Measurements from ENCODE around the gene OSBPL3.

The OSBPL3 gene

GRCh38 chr7:24827589-24827988, 152.4 kb downstream of the OSBPL3 start:
- DNase-seq (ENCODE audit: low spot score) = peak; percentile 51

GRCh38 chr7:24827027-24827426, 153.0 kb downstream of the OSBPL3 start:
- DNase-seq (ENCODE audit: low spot score) = no peak

- DNase-seq (ENCODE audit: low spot score) = no peak
Measured at GRCh38 chr7:24826662-24827020, 153.3 kb downstream of the OSBPL3 start.

GRCh38 chr7:24825931-24826661, 153.9 kb downstream of the OSBPL3 start:
- DNase-seq (ENCODE audit: low spot score) = peak; percentile 69

GRCh38 chr7:24825381-24825794, 154.6 kb downstream of the OSBPL3 start:
- peak; percentile 19 for DNase-seq (ENCODE audit: low spot score)

- DNase-seq (ENCODE audit: low spot score) = no peak
Measured at GRCh38 chr7:24824896-24825295, 155.1 kb downstream of the OSBPL3 start.

- no peak for DNase-seq (ENCODE audit: low spot score)
Measured at GRCh38 chr7:24824400-24824799, 155.6 kb downstream of the OSBPL3 start.

GRCh38 chr7:24821754-24822054, 158.3 kb downstream of the OSBPL3 start:
- no peak for DNase-seq (ENCODE audit: low spot score)

- peak; percentile 91 for DNase-seq (ENCODE audit: low spot score)
Measured at GRCh38 chr7:24821045-24821753, 158.8 kb downstream of the OSBPL3 start.

- DNase-seq (ENCODE audit: low spot score) = no peak
Measured at GRCh38 chr7:24820730-24821044, 159.3 kb downstream of the OSBPL3 start.

GRCh38 chr7:24819916-24820689, 159.9 kb downstream of the OSBPL3 start:
- peak; percentile 82 for DNase-seq (ENCODE audit: low spot score)

- DNase-seq (ENCODE audit: low spot score) = no peak
Measured at GRCh38 chr7:24817339-24817738, 162.6 kb downstream of the OSBPL3 start.

- no peak for DNase-seq (ENCODE audit: low spot score)
Measured at GRCh38 chr7:24816868-24817267, 163.1 kb downstream of the OSBPL3 start.

GRCh38 chr7:24812305-24812945, 167.6 kb downstream of the OSBPL3 start:
- peak; percentile 66 for DNase-seq (ENCODE audit: low spot score)

GRCh38 chr7:24808518-24808917, 171.5 kb downstream of the OSBPL3 start:
- no peak for DNase-seq (ENCODE audit: low spot score)

- DNase-seq (ENCODE audit: low spot score) = no peak
Measured at GRCh38 chr7:24802300-24802699, 177.7 kb downstream of the OSBPL3 start.

GRCh38 chr7:24801883-24802282, 178.1 kb downstream of the OSBPL3 start:
- no peak for DNase-seq (ENCODE audit: low spot score)

GRCh38 chr7:24800667-24801066, 179.3 kb downstream of the OSBPL3 start:
- no peak for DNase-seq (ENCODE audit: low spot score)

GRCh38 chr7:24800073-24800472, 179.9 kb downstream of the OSBPL3 start:
- DNase-seq (ENCODE audit: low spot score) = no peak

GRCh38 chr7:24799506-24799905, 180.5 kb downstream of the OSBPL3 start:
- DNase-seq (ENCODE audit: low spot score) = no peak

GRCh38 chr7:24798261-24798660, 181.7 kb downstream of the OSBPL3 start:
- no peak for DNase-seq (ENCODE audit: low spot score)

- no peak for DNase-seq (ENCODE audit: low spot score)
Measured at GRCh38 chr7:24797270-24797669, 182.7 kb downstream of the OSBPL3 start.

- no peak for DNase-seq (ENCODE audit: low spot score)
Measured at GRCh38 chr7:24795407-24795767, 184.6 kb downstream of the OSBPL3 start.
